Thyroid gland (tissue), 4 donors: ENCODE data around the gene DEPDC1.

Experiments
- CTCF ChIP-seq, 6 experiments: fragments of 200-600 bp in 3 of 6; fragments of 450-650 bp in 3 of 6; sonication (generic) in 3 of 6; IDR thresholded peaks; one replicate each; pipeline ENCODE4 v1.5.1; 2016 to 2019; ENCODE audit warnings: antibody characterized with exemption in 6 of 6, mild to moderate bottlenecking in 2 of 6, inconsistent platforms in 1 of 6, moderate library complexity in 1 of 6
- POLR2A ChIP-seq, 2 donors: fragments of 450-650 bp; IDR thresholded peaks; one replicate each; pipeline ENCODE4 v1.6.1; 2017; ENCODE audit warnings: antibody characterized with exemption in 2 of 2, mild to moderate bottlenecking in 2 of 2, moderate library complexity in 1 of 2

- TF ChIP-seq CTCF (IDR thresholded peaks at IDR 0.05) (no peak), POLR2A (IDR thresholded peaks at IDR 0.05) (no peak)
Measured at GRCh38 chr1:68456202-68456601, 40.7 kb downstream of the DEPDC1 start.
